Peyer's patch (tissue), 4 donors: ENCODE results near the gene CARMIL1. TPM values are rescaled to one million over a fixed set of nuclear protein-coding genes. Genes with fewer than 3 reads are reported as not detected.

Source experiments
- DNase-seq, 3 donors: peaks; one replicate each; pipeline ENCODE4 v3.0.0-alpha.2; 2017 to 2019
- H3K27ac ChIP-seq, 4 donors: fragments of 200-600 bp; sonication (generic); one replicate each; pipeline ENCODE4 v1.5.1; 2016 to 2019
- H3K27me3 ChIP-seq, 2 donors: fragments of 200-600 bp; sonication (generic); one replicate each; pipeline ENCODE4 v1.5.1; 2019
- H3K36me3 ChIP-seq, 3 donors: fragments of 200-600 bp; sonication (generic); one replicate each; pipeline ENCODE4 v1.5.1; 2016 to 2019
- H3K4me1 ChIP-seq, 4 donors: fragments of 200-600 bp; sonication (generic); one replicate each; pipeline ENCODE4 v1.5.1; 2016 to 2019
- H3K4me3 ChIP-seq, 4 donors: fragments of 200-600 bp; sonication (generic); 1 replicate in 3 of 4; 2 replicates in 1 of 4; pipeline ENCODE4 v1.5.1; 2016 to 2019; ENCODE audit warnings: mild to moderate bottlenecking in 1 of 4
- H3K9me3 ChIP-seq, 4 donors: fragments of 200-600 bp; sonication (generic); one replicate each; pipeline ENCODE4 v1.5.1; 2016 to 2019; ENCODE audit warnings: mild to moderate bottlenecking in 1 of 4
- CTCF ChIP-seq, 6 experiments: fragments of 450-650 bp in 4 of 6; fragments of 200-600 bp in 2 of 6; sonication (generic) in 1 of 6; IDR thresholded peaks; one replicate each; pipeline ENCODE4 v1.5.1; 2017 to 2019; ENCODE audit warnings: antibody characterized with exemption in 6 of 6, mild to moderate bottlenecking in 3 of 6, moderate library complexity in 1 of 6
- POLR2A ChIP-seq, 2 donors: fragments of 450-650 bp; IDR thresholded peaks; one replicate each; pipeline ENCODE4 v1.5.1; 2017; ENCODE audit warnings: antibody characterized with exemption in 2 of 2, mild to moderate bottlenecking in 2 of 2, moderate library complexity in 2 of 2
- total RNA-seq, 4 donors: library from RNA; depleted of rRNA; stranded (reverse); fragments of >200 nt; gene quantifications; one replicate each; pipeline ENCODE4 v1.1.0, GENCODE V29; 2016

The CARMIL1 gene
- total RNA-seq, 4 donors from 2014 or later = 75.1 to 107 (median 85.7) TPM

GRCh38 chr6:25472906-25473305 lies 193.7 kb downstream of the CARMIL1 start:
- Histone ChIP-seq H3K4me1 (no peaks in the 10 kb centered on the region), H3K27ac (no peak overlapping the region), H3K4me3 (no peak overlapping the region), H3K27me3 (no peaks in the 10 kb centered on the region), H3K36me3 (no peaks in the 10 kb centered on the region), H3K9me3 (no peaks in the 10 kb centered on the region)
- TF ChIP-seq CTCF (IDR thresholded peaks at IDR 0.05) (no peak), POLR2A (IDR thresholded peaks at IDR 0.05) (no peak)
- DNase-seq = no peak

GRCh38 chr6:25473447-25473846 lies 194.3 kb downstream of the CARMIL1 start:
- no peak overlapping the region for H3K4me3 ChIP-seq
- DNase-seq = no peak

GRCh38 chr6:25476126-25476525 lies 197.0 kb downstream of the CARMIL1 start:
- TF ChIP-seq CTCF (IDR thresholded peaks at IDR 0.05) (no peak), POLR2A (IDR thresholded peaks at IDR 0.05) (no peak)
- H3K4me3 ChIP-seq = no peak overlapping the region

More at GRCh38 chr6:25473447-25473846, 194.3 kb downstream of the CARMIL1 start:
- H3K27ac ChIP-seq = no peak overlapping the region
- H3K27me3 ChIP-seq = no peaks in the 10 kb centered on the region
- TF ChIP-seq CTCF (IDR thresholded peaks at IDR 0.05) (no peak), POLR2A (IDR thresholded peaks at IDR 0.05) (no peak)
- no peaks in the 10 kb centered on the region for H3K36me3 ChIP-seq
- no peaks in the 10 kb centered on the region for H3K9me3 ChIP-seq
- H3K4me1 ChIP-seq = no peaks in the 10 kb centered on the region

GRCh38 chr6:25477006-25477590 lies 197.9 kb downstream of the CARMIL1 start:
- Histone ChIP-seq H3K4me3 (no peak overlapping the region), H3K36me3 (no peaks in the 10 kb centered on the region), H3K27me3 (no peaks in the 10 kb centered on the region), H3K9me3 (no peaks in the 10 kb centered on the region), H3K4me1 (no peaks in the 10 kb centered on the region), H3K27ac (no peak overlapping the region)
- DNase-seq = no peak
- TF ChIP-seq CTCF (IDR thresholded peaks at IDR 0.05) = no peak
- no peak for TF ChIP-seq POLR2A (IDR thresholded peaks at IDR 0.05)

More at GRCh38 chr6:25476126-25476525, 197.0 kb downstream of the CARMIL1 start:
- no peaks in the 10 kb centered on the region for H3K36me3 ChIP-seq
- DNase-seq = no peak
- H3K27me3 ChIP-seq = no peaks in the 10 kb centered on the region
- H3K9me3 ChIP-seq = no peaks in the 10 kb centered on the region
- no peak overlapping the region for H3K27ac ChIP-seq
- no peaks in the 10 kb centered on the region for H3K4me1 ChIP-seq

GRCh38 chr6:25478973-25479372 lies 199.8 kb downstream of the CARMIL1 start:
- TF ChIP-seq CTCF (IDR thresholded peaks at IDR 0.05) (no peak), POLR2A (IDR thresholded peaks at IDR 0.05) (no peak)
- Histone ChIP-seq H3K27ac (no peak overlapping the region), H3K4me3 (no peak overlapping the region), H3K27me3 (no peaks in the 10 kb centered on the region), H3K9me3 (no peaks in the 10 kb centered on the region), H3K4me1 (no peaks in the 10 kb centered on the region), H3K36me3 (peaks cover 0 to 15% (median 0%) of the 10 kb centered on the region in 3 donors)
- no peak for DNase-seq

- DNase-seq = no peak
- peaks cover 0 to 18% (median 0%) of the 10 kb centered on the region in 3 donors for H3K36me3 ChIP-seq
- no peak for TF ChIP-seq CTCF (IDR thresholded peaks at IDR 0.05)
- no peak for TF ChIP-seq POLR2A (IDR thresholded peaks at IDR 0.05)
These were observed 202.1 kb downstream of the CARMIL1 start for GRCh38 chr6:25481267-25481666.

More at GRCh38 chr6:25481267-25481666, 202.1 kb downstream of the CARMIL1 start:
- H3K4me3 ChIP-seq = no peak overlapping the region
- H3K9me3 ChIP-seq = no peaks in the 10 kb centered on the region
- H3K27me3 ChIP-seq = no peaks in the 10 kb centered on the region
- no peaks in the 10 kb centered on the region for H3K4me1 ChIP-seq
- no peak overlapping the region for H3K27ac ChIP-seq
